GM19035 (cell line): ENCODE data around the gene ARPC5.
A peak's percentile ranks its signal among the peaks of the same experiment; 100 is the strongest.
"Not testable (repeated sequence)": the region's sequence is repeated elsewhere in the genome, so short reads cannot be mapped to it uniquely, and the experiment has no call there.

Experiments used
- ATAC-seq: cut with Tn5 transposase; IDR thresholded peaks from one replicate; pipeline ENCODE4 v1.9.1; 2021; ENCODE audit not compliant: unreplicated experiment

The ARPC5 gene

GRCh38 chr1:183648042-183648441 lies 12.5 kb upstream of the ARPC5 start:
- no peak for ATAC-seq

- ATAC-seq: no peak
Observed at GRCh38 chr1:183646776-183647175, 11.2 kb upstream of the ARPC5 start.

GRCh38 chr1:183645531-183645930 lies 9.9 kb upstream of the ARPC5 start:
- ATAC-seq: no peak

DNA sequence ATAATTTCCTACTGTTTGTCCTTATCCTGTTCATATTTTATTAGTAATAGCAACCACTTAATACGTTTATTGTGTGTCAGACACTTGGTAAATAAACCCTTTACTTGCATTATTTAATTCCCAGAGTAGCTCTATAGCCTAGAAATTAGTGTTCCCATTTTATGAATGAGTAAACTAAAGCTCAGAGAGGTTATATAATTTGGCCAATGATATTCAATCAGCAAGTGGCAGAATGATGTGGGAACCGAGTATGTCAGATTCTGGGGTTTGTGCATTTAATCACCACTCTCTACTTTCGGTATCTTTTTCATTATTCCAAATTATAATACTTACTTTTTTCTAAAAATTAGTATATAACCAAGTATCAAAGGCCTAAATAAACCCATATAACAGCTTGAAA lies 6.6 kb upstream of the ARPC5 start:
- ATAC-seq: no peak

DNA sequence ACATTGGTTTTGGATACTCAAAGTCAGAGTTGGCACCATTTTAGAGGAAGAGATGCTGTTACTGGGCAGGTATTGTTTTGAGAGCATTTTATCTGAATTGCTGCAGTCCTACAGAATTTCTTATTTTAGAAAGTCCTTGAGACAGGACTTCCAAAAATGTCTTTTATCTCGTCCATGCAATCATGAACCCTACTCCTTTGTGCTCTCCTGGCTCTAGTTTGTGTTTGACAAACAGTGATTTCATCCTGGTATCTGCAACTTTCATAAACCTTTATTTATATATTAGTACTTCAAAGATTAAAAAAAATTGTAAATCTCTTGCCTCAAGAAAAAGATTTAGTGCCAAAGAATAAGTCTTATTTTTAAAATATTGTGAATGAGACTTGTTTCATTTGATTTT lies 4.6 kb upstream of the ARPC5 start:
- ATAC-seq: no peak

DNA sequence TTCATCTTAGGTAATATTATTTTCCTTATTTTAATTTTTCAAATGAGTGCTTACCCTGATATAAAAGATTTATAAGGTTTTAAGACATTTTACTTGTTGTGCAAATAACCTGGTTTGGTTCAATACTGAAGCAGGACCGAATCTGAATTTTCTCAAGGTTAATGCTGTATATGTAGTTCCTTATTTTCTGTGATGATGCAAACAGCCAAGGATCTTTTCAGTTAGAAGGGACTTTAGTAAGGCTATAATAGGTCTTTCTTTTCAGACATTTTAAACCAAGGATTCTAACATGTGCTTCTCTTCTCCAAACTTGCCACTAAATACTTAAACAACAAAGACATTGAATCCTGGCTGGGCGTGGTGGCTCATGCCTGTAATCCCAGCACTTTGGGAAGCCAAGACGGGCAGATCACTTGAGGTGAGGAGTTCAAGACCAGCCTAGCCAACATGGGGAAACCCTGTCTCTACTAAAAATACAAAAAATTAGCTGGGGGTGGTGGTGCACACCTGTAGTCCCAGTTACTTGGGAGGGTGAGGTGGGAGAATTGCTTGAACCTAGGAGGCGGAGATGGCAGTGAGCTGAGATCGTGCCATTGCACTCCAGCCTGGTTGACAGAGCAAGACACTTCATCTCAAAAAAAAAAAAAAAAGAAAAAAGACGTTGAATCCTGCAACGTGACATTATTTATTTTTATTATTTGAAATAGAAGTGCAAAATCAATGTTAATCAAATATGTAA lies 3.2 kb upstream of the ARPC5 start:
- ATAC-seq: no peak

- no peak for ATAC-seq
Observed at GRCh38 chr1:183636783-183637182, 1.2 kb upstream of the ARPC5 start.

DNA sequence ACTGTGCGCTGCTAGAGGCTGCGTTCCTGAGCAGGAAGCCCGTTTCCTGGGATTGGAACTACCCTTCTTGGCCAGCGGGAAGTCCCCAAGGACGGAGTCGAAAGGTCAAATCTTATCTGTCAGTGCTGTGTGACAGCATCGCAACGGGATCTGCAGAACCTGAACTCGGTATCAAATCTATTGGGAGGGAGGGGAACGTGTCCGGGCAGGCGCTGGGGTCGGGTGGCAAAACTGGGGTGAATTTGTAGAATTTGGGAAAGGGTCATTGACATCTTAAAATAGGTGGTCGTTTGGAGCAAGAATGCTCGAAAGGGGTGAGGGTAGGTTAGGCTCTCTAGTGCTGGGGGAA lies 725 bp upstream of the ARPC5 start:
- ATAC-seq: no peak

- ATAC-seq: peak; percentile 11
Observed at GRCh38 chr1:183635099-183635605, 431 bp downstream of the ARPC5 start.

DNA sequence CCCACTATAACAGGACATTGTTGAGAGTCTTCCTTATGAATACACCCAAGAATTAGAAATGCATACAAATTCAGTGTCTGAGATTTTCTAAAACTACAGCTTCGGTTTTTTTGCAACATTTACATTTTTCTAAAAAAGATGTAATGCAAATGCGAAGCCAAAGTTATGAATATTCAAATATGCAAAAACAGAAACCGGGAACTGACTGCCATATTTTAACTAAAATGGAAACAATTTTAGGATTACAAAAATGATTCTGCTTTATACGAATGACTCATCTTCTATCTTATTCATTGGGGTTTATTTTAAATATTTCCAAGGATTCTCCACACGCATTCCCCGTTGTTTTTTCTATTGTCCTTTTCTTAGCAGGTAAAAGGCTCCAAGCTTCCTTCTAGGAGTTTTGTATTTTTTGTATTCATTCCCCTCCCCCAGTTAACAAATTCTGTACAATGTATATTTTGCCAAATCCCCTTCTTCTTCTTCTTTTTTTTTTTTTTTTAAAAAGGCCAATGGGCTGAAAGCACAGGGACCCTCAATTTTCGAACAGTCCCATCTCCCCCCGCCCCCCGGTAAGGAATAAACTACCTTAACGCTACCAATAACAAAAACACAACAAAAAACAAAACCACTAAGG lies 1.0 kb downstream of the ARPC5 start:
- ATAC-seq: no peak

DNA sequence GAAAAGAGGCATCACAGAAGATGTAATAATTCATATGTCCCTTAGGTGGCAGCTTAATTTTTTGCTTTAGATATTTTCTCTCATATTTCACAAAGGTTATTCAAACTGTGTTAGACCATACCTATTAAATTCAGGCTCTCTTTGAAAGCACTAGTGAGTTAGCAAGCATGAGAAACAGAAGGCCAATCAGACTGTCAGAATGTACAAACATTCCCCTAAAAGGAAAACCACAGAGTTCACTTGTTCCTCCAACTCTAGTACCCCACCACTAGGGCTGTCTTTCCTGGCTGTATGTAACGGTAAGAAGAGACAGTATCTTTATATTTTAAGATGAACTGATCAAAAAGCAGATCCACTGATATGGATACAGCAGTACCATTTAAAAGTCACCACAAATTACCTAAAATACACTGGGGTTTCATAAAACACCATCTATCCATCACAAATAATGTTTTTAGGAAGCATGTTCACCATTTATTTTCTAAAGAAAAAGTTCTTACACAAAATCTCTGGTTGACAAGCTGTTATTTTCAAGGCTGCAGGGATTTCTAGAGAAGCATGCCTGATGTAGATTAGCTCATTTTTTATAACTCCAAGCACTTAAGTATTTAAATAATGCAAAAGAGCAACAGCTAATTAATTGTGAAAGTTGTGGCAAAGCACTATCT lies 1.8 kb downstream of the ARPC5 start:
- peak; percentile 34 for ATAC-seq

- ATAC-seq: no peak
Observed at GRCh38 chr1:183632964-183633363, 2.6 kb downstream of the ARPC5 start.

- no peak for ATAC-seq
Observed at GRCh38 chr1:183632114-183632513, 3.5 kb downstream of the ARPC5 start.

- ATAC-seq: no peak
Observed at GRCh38 chr1:183630748-183631147, 4.8 kb downstream of the ARPC5 start.

DNA sequence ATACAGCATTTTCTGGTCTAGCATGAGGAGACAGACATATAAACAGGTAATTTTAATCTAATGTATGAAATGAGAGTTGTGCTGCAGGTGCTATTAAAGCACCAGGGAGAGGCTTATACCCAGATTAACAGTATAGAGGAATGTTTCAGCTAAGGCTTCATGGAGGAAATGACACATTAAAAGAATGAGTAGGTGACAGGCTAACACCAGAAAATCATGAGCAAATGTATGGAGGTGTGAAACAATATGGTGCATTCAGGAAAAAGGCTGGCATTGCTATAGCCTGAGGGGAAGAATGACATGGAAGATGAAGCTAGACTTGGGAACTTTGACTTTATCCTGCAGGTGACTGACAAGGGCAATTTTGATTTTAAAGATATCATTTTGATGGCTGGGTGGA lies 7.0 kb downstream of the ARPC5 start:
- no peak for ATAC-seq

- not testable (repeated sequence) for ATAC-seq
Observed at GRCh38 chr1:183626236-183626635, 9.3 kb downstream of the ARPC5 start.

GRCh38 chr1:183622884-183623785 lies 12.4 kb downstream of the ARPC5 start:
- ATAC-seq: peak; percentile 88

- no peak for ATAC-seq
Observed at GRCh38 chr1:183622013-183622412, 13.6 kb downstream of the ARPC5 start.

GRCh38 chr1:183620311-183620710 lies 15.3 kb downstream of the ARPC5 start:
- no peak for ATAC-seq

GRCh38 chr1:183619781-183620180 lies 15.8 kb downstream of the ARPC5 start:
- ATAC-seq: no peak

DNA sequence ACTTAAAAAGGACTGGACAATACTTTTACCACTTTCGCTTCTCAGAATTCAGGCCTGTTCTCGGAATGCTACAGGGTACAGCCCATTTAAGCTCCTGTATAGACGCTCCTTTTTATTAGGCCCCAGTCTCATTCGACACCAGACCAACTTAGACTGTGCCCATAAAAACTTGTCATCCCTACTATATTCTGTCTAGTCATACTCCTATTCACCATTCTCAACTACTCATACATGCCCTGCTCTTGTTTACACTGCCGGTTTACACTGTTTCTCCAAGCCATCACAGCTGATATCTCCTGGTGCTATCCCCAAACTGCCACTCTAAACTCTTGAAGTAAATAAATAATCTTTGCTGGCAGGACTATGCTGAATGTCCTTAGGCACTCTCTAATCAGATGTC lies 17.4 kb downstream of the ARPC5 start:
- ATAC-seq: not testable (repeated sequence)
